T-helper 1 cell treated with Interleukin-12 subunit alpha and Interleukin-12 subunit beta and Interleukin-4 antibody, amounts not matched to agents 30 μg/mL and 1 μg/mL, for 36 hours (primary cell): ENCODE measurements around the gene FTSJ1.

Source experiments
- H3K27ac Mint-ChIP-seq: one replicate; pipeline ENCODE4 v1.8.0; 2021; ENCODE audit warnings: mild to moderate bottlenecking, mixed read lengths
- H3K27me3 Mint-ChIP-seq: one replicate; pipeline ENCODE4 v1.8.0; 2021; ENCODE audit warnings: low read depth, mixed read lengths
- H3K36me3 Mint-ChIP-seq: one replicate; pipeline ENCODE4 v1.8.0; 2021; ENCODE audit warnings: low read depth, mixed read lengths
- H3K4me1 Mint-ChIP-seq: one replicate; pipeline ENCODE4 v1.8.0; 2021; ENCODE audit warnings: low read depth, mixed read lengths
- H3K4me3 Mint-ChIP-seq: one replicate; pipeline ENCODE4 v1.8.0; 2021; ENCODE audit warnings: mild to moderate bottlenecking, moderate library complexity, mixed read lengths
- H3K9me3 Mint-ChIP-seq: one replicate; pipeline ENCODE4 v1.8.0; 2021; ENCODE audit warnings: mixed read lengths

Gene FTSJ1

GRCh38 chrX:48497871-48498270 is 21.9 kb downstream of the FTSJ1 start:
- H3K36me3 Mint-ChIP-seq, result no peaks in the 10 kb centered on the region
- no peak overlapping the region for H3K4me3 Mint-ChIP-seq
- no peaks in the 10 kb centered on the region for H3K9me3 Mint-ChIP-seq
- no peaks in the 10 kb centered on the region for H3K27me3 Mint-ChIP-seq
- H3K27ac Mint-ChIP-seq, result no peak overlapping the region
- peaks cover 4% of the 10 kb centered on the region for H3K4me1 Mint-ChIP-seq

- Mint-ChIP-seq H3K27me3 (no peaks in the 10 kb centered on the region), H3K4me3 (no peak overlapping the region), H3K4me1 (peaks cover 4% of the 10 kb centered on the region), H3K9me3 (no peaks in the 10 kb centered on the region), H3K27ac (no peak overlapping the region), H3K36me3 (no peaks in the 10 kb centered on the region)
These were observed 22.4 kb downstream of the FTSJ1 start for GRCh38 chrX:48498374-48498809.

GRCh38 chrX:48504261-48504660 is 28.3 kb downstream of the FTSJ1 start:
- no peak overlapping the region for H3K4me3 Mint-ChIP-seq
- no peaks in the 10 kb centered on the region for H3K9me3 Mint-ChIP-seq
- no peaks in the 10 kb centered on the region for H3K36me3 Mint-ChIP-seq
- no peak overlapping the region for H3K27ac Mint-ChIP-seq
- H3K4me1 Mint-ChIP-seq, result peaks cover 3% of the 10 kb centered on the region
- no peaks in the 10 kb centered on the region for H3K27me3 Mint-ChIP-seq

DNA sequence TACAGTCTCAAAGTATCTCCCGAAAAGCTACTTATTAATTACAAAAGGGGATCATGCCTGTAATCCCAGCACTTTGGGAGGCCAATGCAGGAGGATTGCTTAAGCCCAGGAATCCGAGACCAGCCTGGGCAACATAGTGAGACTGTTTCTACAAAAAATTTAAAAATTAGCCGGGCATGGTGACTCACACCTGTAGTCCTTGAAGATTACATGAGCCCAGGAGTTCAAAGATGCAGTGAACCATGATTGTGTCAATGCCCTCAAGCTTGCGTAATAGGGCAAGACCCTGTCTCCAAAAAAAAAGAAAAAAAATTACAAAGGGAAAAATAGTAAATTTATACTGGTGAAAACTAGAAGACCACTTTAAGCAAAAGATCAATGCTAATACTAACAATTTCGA is 29.5 kb downstream of the FTSJ1 start:
- H3K9me3 Mint-ChIP-seq, result no peaks in the 10 kb centered on the region
- no peak overlapping the region for H3K27ac Mint-ChIP-seq
- peaks cover 3% of the 10 kb centered on the region for H3K36me3 Mint-ChIP-seq
- no peaks in the 10 kb centered on the region for H3K27me3 Mint-ChIP-seq
- H3K4me1 Mint-ChIP-seq, result peaks cover 14% of the 10 kb centered on the region
- no peak overlapping the region for H3K4me3 Mint-ChIP-seq

GRCh38 chrX:48507246-48507645 is 31.2 kb downstream of the FTSJ1 start:
- Mint-ChIP-seq H3K27ac (no peak overlapping the region), H3K9me3 (no peaks in the 10 kb centered on the region), H3K36me3 (peaks cover 6% of the 10 kb centered on the region), H3K4me3 (peak overlapping the region; percentile 25), H3K27me3 (no peaks in the 10 kb centered on the region), H3K4me1 (peaks cover 24% of the 10 kb centered on the region)

DNA sequence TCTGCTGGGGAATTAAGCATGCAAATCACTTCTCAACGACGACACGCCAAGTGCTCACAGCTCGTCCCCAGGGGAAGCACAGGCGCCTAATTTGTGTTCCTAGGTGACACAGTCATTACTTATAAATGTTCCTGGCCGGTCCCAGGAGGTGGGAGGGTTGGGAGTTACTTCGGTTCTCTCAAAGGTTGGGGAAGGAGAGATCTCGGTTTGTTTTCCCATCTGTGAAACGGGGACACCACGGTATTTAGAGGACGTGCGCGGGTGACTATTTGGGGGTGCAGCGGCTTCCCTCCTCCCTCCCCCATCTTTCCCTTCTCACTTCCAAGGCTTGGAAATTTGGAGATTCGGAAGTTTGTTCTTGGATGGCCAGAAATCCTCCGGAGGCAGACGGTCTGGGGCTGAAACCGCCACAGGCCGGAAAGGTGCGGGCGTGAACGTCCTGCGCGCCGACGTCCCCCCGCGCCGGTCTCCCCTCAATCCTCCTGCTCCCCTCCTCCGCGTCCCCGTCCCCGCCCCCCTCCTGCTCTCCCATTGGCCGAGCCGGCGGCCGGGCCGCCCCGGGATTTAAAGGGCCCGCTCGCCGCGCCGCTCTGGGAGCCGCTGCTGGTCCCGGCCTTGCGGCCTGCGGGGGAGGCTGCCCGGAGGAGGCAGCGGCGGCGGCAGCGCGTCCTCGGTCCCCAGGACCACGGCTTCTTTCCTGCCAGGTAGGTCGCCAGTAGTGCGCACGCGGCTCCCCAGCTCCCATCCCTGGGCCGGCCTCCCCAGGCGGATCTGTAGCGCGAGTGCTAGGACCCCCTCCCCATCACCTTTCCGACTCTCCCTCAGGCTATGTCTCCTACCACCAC is 32.6 kb downstream of the FTSJ1 start, which contains the start of gene PORCN:
PORCN (plus strand) TSS at position 593 of the 845 bp plus-strand sequence. CDS start 829 bp downstream, outside the sequence.
- Mint-ChIP-seq H3K27me3 (no peaks in the 10 kb centered on the region), H3K27ac (peak within 1 kb of the TSS; percentile 89), H3K4me1 (peaks cover 26% of the 10 kb centered on the region), H3K4me3 (peak within 1 kb of the TSS; percentile 93), H3K36me3 (peaks cover 6% of the 10 kb centered on the region), H3K9me3 (no peaks in the 10 kb centered on the region)

DNA sequence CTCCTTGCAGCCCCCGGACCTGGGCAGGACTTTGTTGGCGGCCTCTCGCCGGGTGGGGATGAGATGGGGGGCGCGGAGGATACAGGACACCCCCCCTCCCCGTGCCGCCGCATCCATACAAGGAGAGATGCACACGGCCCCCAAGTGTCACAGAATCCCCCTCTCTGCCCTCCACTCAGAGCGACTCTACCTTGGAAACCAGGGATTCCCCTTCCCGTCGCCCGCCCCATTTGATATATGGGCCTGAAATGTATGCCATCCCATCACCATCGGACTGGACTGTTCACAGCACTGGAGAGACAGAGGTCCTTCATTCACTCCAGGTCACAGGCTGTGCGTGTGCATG is 33.2 kb downstream of the FTSJ1 start:
- H3K27ac Mint-ChIP-seq, result peak overlapping the region; percentile 89
- peaks cover 26% of the 10 kb centered on the region for H3K4me1 Mint-ChIP-seq
- H3K4me3 Mint-ChIP-seq, result peak overlapping the region; percentile 93
- H3K36me3 Mint-ChIP-seq, result peaks cover 6% of the 10 kb centered on the region
- no peaks in the 10 kb centered on the region for H3K9me3 Mint-ChIP-seq
- H3K27me3 Mint-ChIP-seq, result no peaks in the 10 kb centered on the region

GRCh38 chrX:48509619-48510018 is 33.6 kb downstream of the FTSJ1 start:
- Mint-ChIP-seq H3K27me3 (no peaks in the 10 kb centered on the region), H3K36me3 (peaks cover 6% of the 10 kb centered on the region), H3K9me3 (no peaks in the 10 kb centered on the region), H3K4me1 (peaks cover 26% of the 10 kb centered on the region), H3K4me3 (peak overlapping the region; percentile 93), H3K27ac (peak overlapping the region; percentile 89)

GRCh38 chrX:48511560-48511959 is 35.6 kb downstream of the FTSJ1 start:
- H3K27ac Mint-ChIP-seq, result no peak overlapping the region
- H3K36me3 Mint-ChIP-seq, result peaks cover 15% of the 10 kb centered on the region
- no peaks in the 10 kb centered on the region for H3K27me3 Mint-ChIP-seq
- peaks cover 26% of the 10 kb centered on the region for H3K4me1 Mint-ChIP-seq
- no peak overlapping the region for H3K4me3 Mint-ChIP-seq
- no peaks in the 10 kb centered on the region for H3K9me3 Mint-ChIP-seq

DNA sequence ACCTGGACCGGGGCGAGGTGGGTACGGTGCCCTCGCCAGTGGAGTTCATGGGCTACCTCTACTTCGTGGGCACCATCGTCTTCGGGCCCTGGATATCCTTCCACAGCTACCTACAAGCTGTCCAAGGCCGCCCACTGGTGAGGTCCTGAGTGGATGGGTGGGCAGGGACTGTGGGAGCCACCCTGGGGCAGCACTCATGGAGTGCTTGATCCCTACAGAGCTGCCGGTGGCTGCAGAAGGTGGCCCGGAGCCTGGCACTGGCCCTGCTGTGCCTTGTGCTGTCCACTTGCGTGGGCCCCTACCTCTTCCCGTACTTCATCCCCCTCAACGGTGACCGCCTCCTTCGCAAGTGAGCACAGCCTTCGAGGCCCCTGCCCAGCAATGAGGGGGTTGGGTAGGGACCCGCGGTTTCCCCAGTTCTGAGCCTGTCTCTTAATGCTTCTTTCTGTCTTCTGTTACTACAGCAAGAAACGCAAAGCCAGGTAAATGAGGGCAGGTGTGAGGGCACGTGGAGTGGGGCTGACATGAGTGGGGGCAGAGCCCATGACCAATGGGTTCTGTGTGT is 36.5 kb downstream of the FTSJ1 start:
- Mint-ChIP-seq H3K27ac (peak overlapping the region; percentile 57), H3K36me3 (peaks cover 15% of the 10 kb centered on the region), H3K9me3 (no peaks in the 10 kb centered on the region), H3K27me3 (no peaks in the 10 kb centered on the region), H3K4me1 (peaks cover 26% of the 10 kb centered on the region), H3K4me3 (no peak overlapping the region)

DNA sequence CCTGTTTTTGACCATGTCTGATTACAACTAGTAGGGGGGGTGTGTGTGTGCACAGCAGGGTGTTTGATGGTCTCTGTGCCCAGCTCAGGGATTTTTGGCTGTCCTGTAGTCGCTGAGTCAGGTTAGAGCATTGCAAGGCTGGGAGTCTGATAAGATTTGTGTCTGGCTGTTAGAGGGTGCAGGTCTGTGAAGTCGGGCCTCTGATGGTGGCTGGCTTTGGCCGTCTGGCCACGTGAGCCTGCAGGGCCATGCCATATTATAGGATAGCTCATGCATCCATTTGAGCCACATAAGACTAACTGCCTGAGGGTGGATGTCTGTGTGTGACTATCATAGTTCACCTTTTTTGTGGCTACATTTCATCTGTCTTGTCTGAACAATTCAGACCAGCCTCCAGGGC is 37.7 kb downstream of the FTSJ1 start:
- peaks cover 15% of the 10 kb centered on the region for H3K36me3 Mint-ChIP-seq
- H3K4me3 Mint-ChIP-seq, result no peak overlapping the region
- peaks cover 23% of the 10 kb centered on the region for H3K4me1 Mint-ChIP-seq
- H3K9me3 Mint-ChIP-seq, result no peaks in the 10 kb centered on the region
- no peaks in the 10 kb centered on the region for H3K27me3 Mint-ChIP-seq
- no peak overlapping the region for H3K27ac Mint-ChIP-seq

- no peaks in the 10 kb centered on the region for H3K27me3 Mint-ChIP-seq
- no peak overlapping the region for H3K4me3 Mint-ChIP-seq
- peaks cover 16% of the 10 kb centered on the region for H3K36me3 Mint-ChIP-seq
- no peak overlapping the region for H3K27ac Mint-ChIP-seq
- peaks cover 24% of the 10 kb centered on the region for H3K4me1 Mint-ChIP-seq
- no peaks in the 10 kb centered on the region for H3K9me3 Mint-ChIP-seq
These were observed 38.3 kb downstream of the FTSJ1 start for GRCh38 chrX:48514126-48514806.

DNA sequence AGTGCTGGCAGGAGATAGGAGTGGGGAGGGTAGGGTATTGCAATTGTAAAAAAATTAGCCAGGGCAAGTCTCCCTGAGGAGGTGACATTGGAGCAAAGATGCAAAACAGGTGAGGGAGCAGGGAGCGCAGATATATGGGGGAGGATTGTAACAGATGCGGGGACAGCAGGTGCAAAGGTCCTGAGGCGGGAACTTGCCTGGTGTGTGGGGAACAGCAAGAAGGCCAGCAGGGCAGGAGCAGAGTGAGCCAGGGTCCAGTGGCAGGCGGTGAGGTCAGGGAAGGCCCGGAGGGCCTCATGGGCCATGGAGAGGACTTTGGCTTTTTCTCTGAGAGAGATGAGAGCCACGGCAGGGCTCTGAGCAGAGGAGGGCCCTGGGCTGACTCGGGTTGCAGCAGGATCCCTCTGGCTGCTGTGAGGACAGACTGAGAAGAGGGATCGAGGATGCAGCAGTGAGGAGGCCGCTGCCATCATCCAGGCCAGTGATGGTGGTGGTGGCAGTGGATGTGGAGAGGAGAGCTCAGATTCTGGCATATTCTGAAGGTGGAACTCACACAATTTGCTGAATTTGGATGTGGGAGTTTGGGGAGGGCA is 39.0 kb downstream of the FTSJ1 start:
- peak overlapping the region; percentile 26 for H3K27ac Mint-ChIP-seq
- H3K4me1 Mint-ChIP-seq, result peaks cover 18% of the 10 kb centered on the region
- no peaks in the 10 kb centered on the region for H3K9me3 Mint-ChIP-seq
- H3K4me3 Mint-ChIP-seq, result no peak overlapping the region
- peaks cover 14% of the 10 kb centered on the region for H3K36me3 Mint-ChIP-seq
- no peaks in the 10 kb centered on the region for H3K27me3 Mint-ChIP-seq

DNA sequence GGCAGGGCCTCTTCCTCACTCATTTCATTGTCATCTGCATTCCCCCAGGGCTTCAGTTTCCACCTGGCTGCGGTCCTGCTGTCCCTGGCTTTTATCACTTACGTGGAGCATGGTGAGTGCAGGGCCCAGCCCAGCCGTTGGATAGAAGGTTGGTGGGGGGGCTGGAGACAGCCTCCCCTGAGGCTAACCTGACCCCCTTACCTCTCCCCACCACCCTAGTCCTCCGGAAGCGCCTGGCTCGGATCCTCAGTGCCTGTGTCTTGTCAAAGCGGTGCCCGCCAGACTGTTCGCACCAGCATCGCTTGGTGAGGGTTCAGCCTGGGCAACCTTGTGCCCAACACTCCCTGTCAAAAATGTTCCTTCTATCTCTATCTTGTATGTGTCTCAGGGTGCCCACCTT is 39.8 kb downstream of the FTSJ1 start:
- no peaks in the 10 kb centered on the region for H3K9me3 Mint-ChIP-seq
- no peak overlapping the region for H3K4me3 Mint-ChIP-seq
- peaks cover 18% of the 10 kb centered on the region for H3K4me1 Mint-ChIP-seq
- peaks cover 14% of the 10 kb centered on the region for H3K36me3 Mint-ChIP-seq
- no peaks in the 10 kb centered on the region for H3K27me3 Mint-ChIP-seq
- no peak overlapping the region for H3K27ac Mint-ChIP-seq
